Stimulated activated naive B cell treated with anti-CD40 and anti-IgM and Interleukin-4, amounts not matched to agents 10 μg/mL and 1 μg/mL and 100 μg/mL, for 72 hours (primary cell): ENCODE data around the gene KRT83.
"Not testable (repeated sequence)": the region's sequence is repeated elsewhere in the genome, so short reads cannot be mapped to it uniquely, and the experiment has no call there.

ENCODE experiments used
- ATAC-seq, 2 donors: fragments of 150-1000 bp; cut with Tn5 transposase; replicated peaks; 2 replicates each; pipeline ENCODE4 v1.10.0; 2021; ENCODE audit warnings: moderate library complexity in 1 of 2
- DNase-seq: peaks from one replicate; pipeline ENCODE4 v3.0.0; 2021
- H3K27ac Mint-ChIP-seq: one replicate; pipeline ENCODE4 v1.8.0; 2022; ENCODE audit warnings: mild to moderate bottlenecking, mixed read lengths
- H3K27me3 Mint-ChIP-seq, 2 donors: one replicate each; pipeline ENCODE4 v1.8.0; 2022; ENCODE audit warnings: mixed read lengths in 2 of 2
- H3K36me3 Mint-ChIP-seq, 2 donors: one replicate each; pipeline ENCODE4 v1.8.0; 2022; ENCODE audit warnings: mixed read lengths in 2 of 2, mild to moderate bottlenecking in 1 of 2
- H3K4me1 Mint-ChIP-seq, 2 donors: one replicate each; pipeline ENCODE4 v1.8.0; 2022; ENCODE audit warnings: mixed read lengths in 2 of 2, mild to moderate bottlenecking in 1 of 2
- H3K4me3 Mint-ChIP-seq, 2 donors: one replicate each; pipeline ENCODE4 v1.8.0; 2022; ENCODE audit warnings: mild to moderate bottlenecking in 2 of 2, mixed read lengths in 2 of 2, moderate library complexity in 1 of 2
- H3K9me3 Mint-ChIP-seq, 2 donors: one replicate each; pipeline ENCODE4 v1.8.0; 2022; ENCODE audit warnings: mixed read lengths in 2 of 2, mild to moderate bottlenecking in 1 of 2

The KRT83 gene

GRCh38 chr12:52347551-52348510 is 26.6 kb upstream of the KRT83 start:
- Mint-ChIP-seq H3K4me1 (peaks cover 2 to 5% of the 10 kb centered on the region in 2 donors), H3K36me3 (no peaks in the 10 kb centered on the region), H3K9me3 (no peaks in the 10 kb centered on the region), H3K27me3 (peaks cover 4 to 31% of the 10 kb centered on the region in 2 donors), H3K27ac (no peak overlapping the region), H3K4me3 (no peak overlapping the region)
- DNase-seq (no peak), ATAC-seq (no peak)

DNA sequence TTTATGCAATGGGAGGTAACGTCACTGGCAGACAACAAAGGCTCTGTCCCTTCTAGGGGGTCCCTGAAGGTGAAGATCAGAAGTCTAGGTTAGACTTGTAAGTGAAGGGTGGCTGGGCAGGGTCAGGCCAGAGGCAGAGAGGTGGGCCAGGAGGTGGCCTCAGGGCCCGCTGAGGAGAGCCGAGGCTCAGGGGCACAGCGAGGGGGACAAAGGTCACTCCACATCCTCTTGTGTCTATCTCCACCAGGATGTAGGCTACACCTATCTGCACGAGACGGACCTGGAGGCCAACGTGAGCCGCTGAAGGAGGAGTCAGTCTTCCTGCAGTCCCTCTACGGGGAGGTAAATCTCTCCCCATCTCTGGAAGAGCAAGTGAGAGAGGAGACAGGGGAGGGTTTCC is 25.8 kb upstream of the KRT83 start:
- DNase-seq = no peak
- no peaks in the 10 kb centered on the region for H3K36me3 Mint-ChIP-seq
- peaks cover 4 to 26% of the 10 kb centered on the region in 2 donors for H3K27me3 Mint-ChIP-seq
- H3K4me3 Mint-ChIP-seq = no peak overlapping the region
- no peak overlapping the region for H3K27ac Mint-ChIP-seq
- H3K9me3 Mint-ChIP-seq = no peaks in the 10 kb centered on the region
- peaks cover 2 to 5% of the 10 kb centered on the region in 2 donors for H3K4me1 Mint-ChIP-seq
- ATAC-seq = no peak

DNA sequence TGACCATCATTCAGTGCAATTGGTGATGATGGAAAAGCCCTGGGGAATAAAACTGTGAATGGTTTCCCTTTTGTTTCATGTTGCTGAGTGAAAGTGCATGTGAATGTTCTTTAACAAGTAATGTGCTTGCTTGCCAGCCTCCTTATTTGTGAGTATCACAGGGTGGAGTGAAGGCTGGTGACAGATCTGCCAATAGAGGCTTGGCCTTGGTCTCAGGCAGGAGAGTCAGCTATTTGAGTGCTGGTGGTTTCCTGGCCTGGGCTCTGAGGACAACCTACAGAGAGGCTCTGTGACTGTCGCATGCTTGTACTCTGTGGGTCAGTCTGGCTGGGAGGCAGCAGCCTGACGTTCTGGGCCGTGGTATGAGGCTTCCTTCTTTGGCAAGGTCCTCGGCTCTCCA is 25.4 kb upstream of the KRT83 start:
- no peak for DNase-seq
- ATAC-seq = no peak
- Mint-ChIP-seq H3K27ac (no peak overlapping the region), H3K4me1 (peaks cover 0 to 2% of the 10 kb centered on the region in 2 donors), H3K36me3 (no peaks in the 10 kb centered on the region), H3K4me3 (no peak overlapping the region), H3K9me3 (no peaks in the 10 kb centered on the region), H3K27me3 (peaks cover 4 to 26% of the 10 kb centered on the region in 2 donors)

DNA sequence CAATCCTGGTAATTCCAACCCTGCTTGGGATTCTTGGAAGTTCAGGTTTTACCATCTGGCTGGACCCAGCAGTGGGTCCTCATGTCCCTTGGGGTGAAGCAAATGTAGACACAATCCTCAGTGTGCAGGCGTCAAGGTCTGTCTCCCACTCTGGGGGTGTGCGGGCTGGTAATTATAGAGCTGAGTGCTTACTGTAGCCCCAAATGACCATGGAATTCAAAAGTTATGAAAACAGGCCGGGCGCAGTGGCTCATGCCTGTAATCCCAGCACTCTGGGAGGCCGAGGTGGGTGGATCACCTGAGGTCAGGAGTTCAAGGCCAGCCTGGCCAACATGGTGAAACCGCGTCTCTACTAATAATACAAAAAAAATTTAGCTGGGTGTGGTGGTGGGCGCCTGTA is 23.8 kb upstream of the KRT83 start:
- not testable (repeated sequence) for H3K4me1 Mint-ChIP-seq, DNase-seq, ATAC-seq, H3K4me3 Mint-ChIP-seq, H3K27ac Mint-ChIP-seq, H3K9me3 Mint-ChIP-seq, H3K36me3 Mint-ChIP-seq
- H3K27me3 Mint-ChIP-seq = peaks cover 0 to 18% of the 10 kb centered on the region in 2 donors

GRCh38 chr12:52344111-52344510 is 22.9 kb upstream of the KRT83 start:
- Mint-ChIP-seq H3K27ac (no peak overlapping the region), H3K4me1 (no peaks in the 10 kb centered on the region), H3K4me3 (no peak overlapping the region), H3K36me3 (no peaks in the 10 kb centered on the region), H3K9me3 (no peaks in the 10 kb centered on the region), H3K27me3 (peaks cover 0 to 16% of the 10 kb centered on the region in 2 donors)
- DNase-seq (no peak), ATAC-seq (no peak)

GRCh38 chr12:52343550-52343949 is 22.4 kb upstream of the KRT83 start:
- no peaks in the 10 kb centered on the region for H3K36me3 Mint-ChIP-seq
- no peak overlapping the region for H3K4me3 Mint-ChIP-seq
- DNase-seq (no peak), ATAC-seq (no peak)
- peaks cover 2 to 20% of the 10 kb centered on the region in 2 donors for H3K27me3 Mint-ChIP-seq
- H3K27ac Mint-ChIP-seq = no peak overlapping the region
- no peaks in the 10 kb centered on the region for H3K4me1 Mint-ChIP-seq
- H3K9me3 Mint-ChIP-seq = no peaks in the 10 kb centered on the region

GRCh38 chr12:52342781-52343490 is 21.7 kb upstream of the KRT83 start:
- H3K4me1 Mint-ChIP-seq = no peaks in the 10 kb centered on the region
- DNase-seq (no peak), ATAC-seq (no peak)
- H3K27ac Mint-ChIP-seq = no peak overlapping the region
- H3K36me3 Mint-ChIP-seq = no peaks in the 10 kb centered on the region
- peaks cover 3 to 17% of the 10 kb centered on the region in 2 donors for H3K27me3 Mint-ChIP-seq
- H3K9me3 Mint-ChIP-seq = peaks cover 0 to 1% of the 10 kb centered on the region in 2 donors
- no peak overlapping the region for H3K4me3 Mint-ChIP-seq

DNA sequence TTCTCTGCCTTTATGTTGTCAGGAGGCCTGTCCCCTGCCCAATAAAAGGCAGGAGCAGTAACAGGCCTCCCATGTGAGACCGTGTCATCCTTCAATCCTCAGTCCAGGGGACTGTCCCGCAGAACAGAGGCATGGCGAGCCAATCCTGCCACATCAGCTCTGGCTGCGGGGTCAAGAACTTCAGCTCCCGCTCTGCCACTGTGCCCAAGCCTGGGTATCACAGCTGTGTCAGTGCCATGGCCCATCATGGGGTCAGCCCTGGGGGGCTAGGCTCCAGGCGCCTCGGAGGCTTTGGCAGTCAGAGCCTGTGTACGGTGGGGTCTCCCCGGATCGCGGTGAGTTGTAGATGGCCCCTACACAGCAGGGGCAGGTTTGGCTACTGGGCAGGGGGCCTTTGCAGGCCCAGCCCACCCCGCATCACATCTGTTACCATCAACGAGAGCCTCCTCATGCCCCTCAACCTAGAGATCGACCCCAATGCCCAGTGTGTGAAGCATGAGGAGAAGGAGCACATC is 19.9 kb upstream of the KRT83 start:
- ATAC-seq (no peak), DNase-seq (no peak)
- peaks cover 5 to 6% of the 10 kb centered on the region in 2 donors for H3K9me3 Mint-ChIP-seq
- peaks cover 3 to 5% of the 10 kb centered on the region in 2 donors for H3K4me1 Mint-ChIP-seq
- no peak overlapping the region for H3K4me3 Mint-ChIP-seq
- peaks cover 0 to 4% of the 10 kb centered on the region in 2 donors for H3K36me3 Mint-ChIP-seq
- peaks cover 3 to 14% of the 10 kb centered on the region in 2 donors for H3K27me3 Mint-ChIP-seq
- no peak overlapping the region for H3K27ac Mint-ChIP-seq

DNA sequence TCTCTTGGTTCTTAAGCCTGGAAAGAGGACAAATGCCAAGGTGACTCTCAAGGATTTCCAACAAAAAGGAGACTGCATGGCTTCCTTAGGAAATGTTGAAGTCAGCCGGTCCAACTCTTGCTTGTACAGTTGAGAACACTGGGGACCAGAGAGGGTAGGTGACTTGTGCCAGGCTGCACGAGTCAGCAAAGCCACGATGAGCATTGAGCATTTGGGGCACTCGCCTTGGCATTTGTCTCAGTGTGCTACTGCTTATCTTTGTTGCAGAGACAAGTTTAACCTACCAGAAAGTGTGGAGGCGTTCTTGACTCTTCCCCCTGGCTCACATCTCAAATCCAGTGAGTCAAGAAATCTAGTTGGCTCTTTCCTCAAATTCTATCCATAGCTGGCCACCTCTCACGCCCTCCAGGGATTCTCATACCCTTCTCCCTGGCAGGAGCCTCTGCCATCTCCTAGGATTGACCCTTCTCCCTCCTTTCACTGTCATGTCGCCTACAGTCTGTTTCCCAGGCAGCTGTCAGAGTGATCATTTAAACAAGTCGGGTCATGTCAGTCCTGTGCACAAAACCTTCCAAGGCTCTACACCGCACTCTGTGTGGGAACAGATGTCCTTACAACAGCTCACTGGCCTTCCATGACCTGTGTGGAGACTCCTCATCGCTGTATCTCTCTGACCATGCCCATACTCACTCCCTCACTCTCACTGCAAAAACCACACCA is 17.2 kb upstream of the KRT83 start:
- H3K27me3 Mint-ChIP-seq = peaks cover 7 to 9% of the 10 kb centered on the region in 2 donors
- ATAC-seq (no peak), DNase-seq (no peak)
- H3K4me1 Mint-ChIP-seq = peaks cover 3 to 5% of the 10 kb centered on the region in 2 donors
- H3K4me3 Mint-ChIP-seq = no peak overlapping the region
- H3K36me3 Mint-ChIP-seq = peaks cover 0 to 4% of the 10 kb centered on the region in 2 donors
- H3K9me3 Mint-ChIP-seq = peaks cover 5 to 6% of the 10 kb centered on the region in 2 donors
- no peak overlapping the region for H3K27ac Mint-ChIP-seq

DNA sequence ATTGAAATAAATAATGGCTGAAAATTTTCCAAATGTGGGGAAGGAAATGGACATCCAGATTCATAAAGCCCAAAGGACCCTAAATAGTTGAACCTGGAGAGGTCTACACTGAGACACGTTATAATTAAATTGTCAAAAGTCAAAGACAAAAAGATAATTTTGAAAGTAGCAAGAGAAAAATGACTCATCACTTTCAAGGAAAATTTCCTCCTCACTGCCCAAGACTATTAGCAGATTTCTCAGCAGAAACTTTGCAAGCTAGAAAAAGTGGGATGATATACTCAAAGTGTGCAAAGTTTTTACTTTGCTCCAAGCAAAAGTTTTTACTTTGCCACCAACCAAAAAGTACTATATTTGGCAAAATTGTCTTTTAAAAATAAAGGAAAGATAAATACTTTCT is 15.9 kb upstream of the KRT83 start:
- peaks cover 5 to 6% of the 10 kb centered on the region in 2 donors for H3K9me3 Mint-ChIP-seq
- peaks cover 3 to 5% of the 10 kb centered on the region in 2 donors for H3K4me1 Mint-ChIP-seq
- H3K36me3 Mint-ChIP-seq = peaks cover 0 to 4% of the 10 kb centered on the region in 2 donors
- no peak overlapping the region for H3K4me3 Mint-ChIP-seq
- H3K27ac Mint-ChIP-seq = no peak overlapping the region
- H3K27me3 Mint-ChIP-seq = peaks cover 5 to 9% of the 10 kb centered on the region in 2 donors
- ATAC-seq (no peak), DNase-seq (no peak)

DNA sequence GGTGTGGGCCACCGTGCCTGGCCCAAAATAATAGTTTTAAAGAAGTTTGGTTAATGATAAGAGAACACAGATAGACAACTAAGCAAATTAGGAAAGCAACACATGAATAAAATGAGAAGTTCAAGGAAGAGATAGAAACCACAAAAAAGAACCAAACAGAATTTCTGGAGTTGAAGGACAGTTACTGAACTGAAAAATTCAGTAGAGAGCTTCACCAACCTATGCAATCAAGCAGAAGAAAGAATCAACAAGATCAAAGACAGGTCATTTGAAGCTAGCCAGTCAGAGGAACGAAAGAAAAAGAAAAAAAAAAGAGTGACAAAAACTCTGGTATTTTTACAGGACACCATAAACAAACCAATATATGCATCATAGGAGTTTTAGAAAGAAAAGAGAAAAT is 15.4 kb upstream of the KRT83 start:
- DNase-seq = no peak

DNA sequence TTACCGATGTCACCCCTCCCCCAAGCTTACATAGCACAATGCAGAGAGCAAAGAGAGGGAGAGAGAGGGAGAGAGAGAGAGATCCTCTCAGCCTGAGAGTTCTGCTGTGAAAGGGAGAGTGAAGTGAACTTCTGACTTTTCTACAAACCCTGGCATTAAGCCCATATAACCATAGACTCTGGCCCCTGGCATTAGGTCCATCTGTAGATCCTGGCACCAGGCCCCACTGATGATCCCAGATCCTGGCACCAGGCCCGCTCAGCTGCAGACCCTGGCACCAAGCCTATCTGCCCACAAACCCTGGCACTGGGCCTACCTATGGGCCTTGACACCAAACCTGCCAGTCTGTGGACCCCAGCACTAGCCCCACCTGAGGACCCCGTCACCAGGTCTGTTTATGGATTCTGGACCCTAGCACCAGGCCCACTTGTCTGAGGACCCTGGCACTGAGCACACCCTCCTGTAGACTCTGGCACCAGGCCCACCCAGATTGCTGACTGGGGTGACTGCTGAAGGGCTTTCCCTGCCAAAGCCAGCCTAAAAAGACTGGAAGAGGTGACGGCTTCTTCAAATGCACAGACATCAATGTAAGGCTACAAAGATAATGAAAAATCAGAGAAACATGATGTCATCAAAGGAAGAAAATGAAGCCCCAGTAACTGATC is 14.5 kb upstream of the KRT83 start:
- H3K27me3 Mint-ChIP-seq = peaks cover 12% of the 10 kb centered on the region in 2 donors
- no peak overlapping the region for H3K27ac Mint-ChIP-seq
- H3K4me3 Mint-ChIP-seq = no peak overlapping the region
- peaks cover 5 to 6% of the 10 kb centered on the region in 2 donors for H3K9me3 Mint-ChIP-seq
- peaks cover 0 to 4% of the 10 kb centered on the region in 2 donors for H3K36me3 Mint-ChIP-seq
- ATAC-seq (no peak), DNase-seq (no peak)
- peaks cover 3 to 5% of the 10 kb centered on the region in 2 donors for H3K4me1 Mint-ChIP-seq

More for the DNA sequence above, 15.4 kb upstream of the KRT83 start:
- Mint-ChIP-seq H3K27ac (no peak overlapping the region), H3K27me3 (peaks cover 9 to 12% of the 10 kb centered on the region in 2 donors), H3K9me3 (peaks cover 5 to 6% of the 10 kb centered on the region in 2 donors), H3K36me3 (peaks cover 0 to 4% of the 10 kb centered on the region in 2 donors), H3K4me3 (no peak overlapping the region), H3K4me1 (peaks cover 3 to 5% of the 10 kb centered on the region in 2 donors)
- no peak for ATAC-seq

DNA sequence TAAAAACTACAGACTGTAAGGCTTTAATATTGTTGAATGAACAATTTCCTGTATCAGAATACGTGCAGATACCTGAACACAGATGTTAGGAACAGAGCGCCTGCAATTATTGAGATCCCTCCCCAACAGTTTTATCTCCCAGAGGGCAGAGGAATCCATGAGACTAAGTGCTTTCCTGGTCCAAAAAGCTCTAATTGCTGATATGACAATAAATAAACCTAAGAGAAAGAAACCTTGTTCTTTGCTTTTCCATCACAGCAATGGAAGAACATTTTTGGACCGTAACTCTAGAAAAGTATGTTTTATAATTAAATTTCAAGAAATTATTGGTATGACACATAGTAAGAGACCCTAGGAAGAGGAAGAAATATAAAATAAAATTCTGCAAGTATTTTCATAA is 13.0 kb upstream of the KRT83 start:
- H3K4me3 Mint-ChIP-seq = no peak overlapping the region
- no peak for DNase-seq
- peaks cover 3 to 5% of the 10 kb centered on the region in 2 donors for H3K4me1 Mint-ChIP-seq
- peaks cover 5 to 6% of the 10 kb centered on the region in 2 donors for H3K9me3 Mint-ChIP-seq
- no peak for ATAC-seq
- H3K27ac Mint-ChIP-seq = no peak overlapping the region
- peaks cover 0 to 4% of the 10 kb centered on the region in 2 donors for H3K36me3 Mint-ChIP-seq
- H3K27me3 Mint-ChIP-seq = peaks cover 12% of the 10 kb centered on the region in 2 donors
